Measurements from ENCODE around the gene CTNNAL1.
A peak's percentile ranks its signal among the peaks of the same experiment; 100 is the strongest.
"Not testable (repeated sequence)": the region's sequence is repeated elsewhere in the genome, so short reads cannot be mapped to it uniquely, and the experiment has no call there.

CTNNAL1 gene

GRCh38 chr9:108983885-108984284 is 29.4 kb downstream of the CTNNAL1 start:
- DNase-seq (ENCODE audit: low spot score) = no peak

GRCh38 chr9:108980893-108981292 is 32.4 kb downstream of the CTNNAL1 start:
- DNase-seq (ENCODE audit: low spot score) = no peak

- DNase-seq (ENCODE audit: low spot score) = no peak
Measured at GRCh38 chr9:108978205-108978604, 35.1 kb downstream of the CTNNAL1 start.

- no peak for DNase-seq (ENCODE audit: low spot score)
Measured at GRCh38 chr9:108973895-108974294, 39.4 kb downstream of the CTNNAL1 start.

- DNase-seq (ENCODE audit: low spot score) = no peak
Measured at GRCh38 chr9:108972626-108973209, 40.6 kb downstream of the CTNNAL1 start.

GRCh38 chr9:108972186-108972585 is 41.1 kb downstream of the CTNNAL1 start:
- no peak for DNase-seq (ENCODE audit: low spot score)

- DNase-seq (ENCODE audit: low spot score) = not testable (repeated sequence)
Measured at GRCh38 chr9:108971392-108971791, 41.9 kb downstream of the CTNNAL1 start.

- DNase-seq (ENCODE audit: low spot score) = no peak
Measured at GRCh38 chr9:108967916-108968315, 45.4 kb downstream of the CTNNAL1 start.

- no peak for DNase-seq (ENCODE audit: low spot score)
Measured at GRCh38 chr9:108963459-108964143, 49.7 kb downstream of the CTNNAL1 start.

- no peak for DNase-seq (ENCODE audit: low spot score)
Measured at GRCh38 chr9:108961151-108961550, 52.1 kb downstream of the CTNNAL1 start.

GRCh38 chr9:108960331-108960730 is 53.0 kb downstream of the CTNNAL1 start:
- no peak for DNase-seq (ENCODE audit: low spot score)

- DNase-seq (ENCODE audit: low spot score) = no peak
Measured at GRCh38 chr9:108956631-108957026, 56.7 kb downstream of the CTNNAL1 start.

GRCh38 chr9:108956022-108956630 is 57.2 kb downstream of the CTNNAL1 start:
- no peak for DNase-seq (ENCODE audit: low spot score)

GRCh38 chr9:108953983-108954574 is 59.2 kb downstream of the CTNNAL1 start:
- DNase-seq (ENCODE audit: low spot score) = peak; percentile 51

- DNase-seq (ENCODE audit: low spot score) = no peak
Measured at GRCh38 chr9:108951578-108951977, 61.7 kb downstream of the CTNNAL1 start.

GRCh38 chr9:108950168-108950567 is 63.1 kb downstream of the CTNNAL1 start:
- no peak for DNase-seq (ENCODE audit: low spot score)

GRCh38 chr9:108939975-108940374 is 73.3 kb downstream of the CTNNAL1 start:
- DNase-seq (ENCODE audit: low spot score) = no peak

GRCh38 chr9:108937561-108938305 is 75.6 kb downstream of the CTNNAL1 start:
- DNase-seq (ENCODE audit: low spot score) = no peak

GRCh38 chr9:108934323-108934893 is 78.9 kb downstream of the CTNNAL1 start, which contains the start of gene ABITRAM:
Gene ABITRAM (plus strand): TSS chr9:108934400. CDS start chr9:108934487, 87 bp downstream.
- peak; percentile 78 for DNase-seq (ENCODE audit: low spot score)

GRCh38 chr9:108933718-108934322 is 79.5 kb downstream of the CTNNAL1 start, which contains the start of gene ELP1:
Gene ELP1 (minus strand): TSS chr9:108934124. CDS start chr9:108931146, 2,978 bp downstream.
- peak; percentile 92 for DNase-seq (ENCODE audit: low spot score)

GRCh38 chr9:108933231-108933717 is 80.0 kb downstream of the CTNNAL1 start:
- no peak for DNase-seq (ENCODE audit: low spot score)
